KMS-11 (cell line): ENCODE measurements around the gene KLHL24.
"Not testable (repeated sequence)": the region's sequence is repeated elsewhere in the genome, so short reads cannot be mapped to it uniquely, and the experiment has no call there.

Experiments
- H2AFZ ChIP-seq: fragments of 200-600 bp; sonication (generic); 2 replicates; pipeline ENCODE4 v1.6.1; 2016; ENCODE audit warnings: antibody characterized with exemption, mixed run types, low read depth
- H3K27ac ChIP-seq: fragments of 200-600 bp; sonication (generic); 2 replicates; pipeline ENCODE4 v1.6.1; 2016; ENCODE audit warnings: mild to moderate bottlenecking, mixed run types
- H3K27me3 ChIP-seq: fragments of 200-600 bp; sonication (generic); 2 replicates; pipeline ENCODE4 v1.6.1; 2017; ENCODE audit warnings: mild to moderate bottlenecking, low read depth, mixed run types, moderate library complexity; ENCODE audit not compliant: insufficient read depth
- H3K36me3 ChIP-seq: fragments of 200-600 bp; sonication (generic); 2 replicates; pipeline ENCODE4 v1.6.1; 2017; ENCODE audit warnings: mild to moderate bottlenecking, mixed run types; ENCODE audit not compliant: insufficient read depth
- H3K4me1 ChIP-seq: fragments of 200-600 bp; sonication (generic); 2 replicates; pipeline ENCODE4 v1.6.1; 2016; ENCODE audit warnings: mild to moderate bottlenecking, low read depth, mixed run types; ENCODE audit not compliant: poor library complexity, severe bottlenecking
- H3K4me2 ChIP-seq: fragments of 200-600 bp; sonication (generic); 2 replicates; pipeline ENCODE4 v1.7.0; 2016; ENCODE audit warnings: mild to moderate bottlenecking, mixed run types
- H3K4me3 ChIP-seq: fragments of 200-600 bp; sonication (generic); IDR thresholded peaks from 2 replicates; pipeline ENCODE4 v1.6.1; 2017; ENCODE audit warnings: low read depth, low read length, mixed read lengths; ENCODE audit not compliant: insufficient read depth
- H3K79me2 ChIP-seq: fragments of 200-600 bp; sonication (generic); 2 replicates; pipeline ENCODE4 v1.6.1; 2016; ENCODE audit warnings: low read depth, mixed run types; ENCODE audit not compliant: insufficient read depth
- H3K9ac ChIP-seq: fragments of 200-600 bp; sonication (generic); 2 replicates; pipeline ENCODE4 v1.6.1; 2016; ENCODE audit warnings: mild to moderate bottlenecking, mixed run types
- H4K20me1 ChIP-seq: fragments of 200-600 bp; sonication (generic); 2 replicates; pipeline ENCODE4 v1.6.1; 2016; ENCODE audit warnings: mild to moderate bottlenecking, mixed run types; ENCODE audit not compliant: insufficient read depth
- CTCF ChIP-seq: fragments of 200-600 bp; sonication (generic); conservative IDR thresholded peaks from 2 replicates; pipeline ENCODE4 v1.6.1; 2017; ENCODE audit warnings: low read depth, mild to moderate bottlenecking, antibody characterized with exemption, low read length, moderate library complexity, mixed read lengths

Gene KLHL24

GRCh38 chr3:183687705-183688104, 52.3 kb downstream of the KLHL24 start:
- no peaks in the 10 kb centered on the region for H3K79me2 ChIP-seq
- no peak overlapping the region for H2AFZ ChIP-seq
- H3K4me2 ChIP-seq = no peak overlapping the region
- no peaks in the 10 kb centered on the region for H3K27me3 ChIP-seq
- no peak overlapping the region for H3K4me3 ChIP-seq
- no peak overlapping the region for H3K27ac ChIP-seq
- H3K36me3 ChIP-seq = no peaks in the 10 kb centered on the region
- H3K4me1 ChIP-seq = peaks cover 7% of the 10 kb centered on the region
- no peak for TF ChIP-seq CTCF
- H3K9ac ChIP-seq = no peak overlapping the region
- no peaks in the 10 kb centered on the region for H4K20me1 ChIP-seq

DNA sequence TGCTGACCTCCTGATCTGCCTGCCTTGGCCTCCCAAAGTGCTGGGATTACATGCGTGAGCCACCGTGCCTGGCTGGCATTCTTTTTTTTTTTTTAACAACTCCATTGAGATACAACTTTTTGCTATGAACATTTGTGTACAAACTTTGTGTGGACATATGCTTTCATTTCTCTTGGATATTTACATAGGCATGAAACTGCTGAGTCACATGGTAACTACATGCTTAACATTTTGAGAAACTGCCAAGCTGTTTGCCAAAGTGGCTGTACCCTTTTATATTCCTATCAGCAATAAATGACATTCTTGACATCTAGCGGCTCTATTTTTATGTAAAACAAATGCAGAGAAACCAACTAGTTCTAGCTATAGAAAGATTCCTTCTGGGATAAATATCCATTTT, 53.5 kb downstream of the KLHL24 start:
- no peaks in the 10 kb centered on the region for H3K36me3 ChIP-seq
- no peaks in the 10 kb centered on the region for H3K79me2 ChIP-seq
- H3K27me3 ChIP-seq = no peaks in the 10 kb centered on the region
- TF ChIP-seq CTCF = no peak
- H3K27ac ChIP-seq = no peak overlapping the region
- H3K4me1 ChIP-seq = peaks cover 7% of the 10 kb centered on the region
- H3K4me3 ChIP-seq = no peak overlapping the region
- H3K9ac ChIP-seq = no peak overlapping the region
- no peak overlapping the region for H3K4me2 ChIP-seq
- H2AFZ ChIP-seq = 0 out of 2 replicates have a peak overlapping the region, but pooled peaks have one; percentile 17
- no peaks in the 10 kb centered on the region for H4K20me1 ChIP-seq

DNA sequence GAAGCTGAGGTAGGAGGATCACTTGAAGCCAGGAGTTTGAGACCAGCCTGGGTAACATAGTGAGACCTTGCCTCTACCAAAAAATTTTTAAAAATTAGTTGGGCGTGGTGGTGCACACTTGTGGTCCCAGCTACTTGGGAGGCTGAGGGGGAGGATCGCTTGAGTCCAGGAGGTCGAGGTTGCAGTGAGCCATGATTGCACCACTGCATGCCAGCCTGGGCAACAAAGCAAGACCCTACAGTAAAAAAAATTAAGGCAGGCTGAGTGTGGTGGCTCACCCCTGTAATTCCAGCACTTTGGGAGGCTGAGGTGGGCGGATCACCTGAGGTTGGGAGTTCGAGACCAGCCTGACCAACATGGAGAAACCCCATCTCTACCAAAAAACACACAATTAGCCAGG, 54.2 kb downstream of the KLHL24 start:
- not testable (repeated sequence) for H3K4me2 ChIP-seq, H2AFZ ChIP-seq, H3K27ac ChIP-seq, H3K9ac ChIP-seq, H4K20me1 ChIP-seq, H3K36me3 ChIP-seq, H3K4me3 ChIP-seq, H3K79me2 ChIP-seq, H3K27me3 ChIP-seq, H3K4me1 ChIP-seq

GRCh38 chr3:183690402-183690995, 55.1 kb downstream of the KLHL24 start:
- Histone ChIP-seq H3K27ac (no peak overlapping the region), H3K36me3 (no peaks in the 10 kb centered on the region), H4K20me1 (no peaks in the 10 kb centered on the region), H3K27me3 (no peaks in the 10 kb centered on the region), H3K9ac (no peak overlapping the region), H3K4me3 (no peak overlapping the region), H3K4me2 (no peak overlapping the region), H2AFZ (no peak overlapping the region), H3K79me2 (no peaks in the 10 kb centered on the region), H3K4me1 (peaks cover 7% of the 10 kb centered on the region)
- TF ChIP-seq CTCF = no peak

DNA sequence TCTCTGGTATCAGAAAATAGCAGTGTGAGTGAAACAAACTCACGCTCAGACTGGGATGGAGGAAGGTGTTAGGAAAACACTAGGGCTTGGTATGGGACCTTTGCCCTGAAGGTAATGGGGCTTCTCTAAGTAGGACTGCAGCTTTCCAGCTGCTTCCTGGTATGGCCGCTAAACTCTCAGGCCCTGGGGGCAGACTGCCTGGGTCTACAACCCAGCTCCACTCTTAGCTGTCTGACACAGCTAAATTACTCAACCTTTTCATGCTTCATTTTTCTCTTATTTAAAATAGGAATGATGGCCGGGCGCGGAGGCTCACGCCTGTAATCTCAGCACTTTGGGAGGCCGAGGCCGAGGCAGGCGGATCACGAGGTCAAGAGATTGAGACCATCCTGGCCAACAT, 57.0 kb downstream of the KLHL24 start:
- no peak for TF ChIP-seq CTCF
- Histone ChIP-seq H3K4me3 (no peak overlapping the region), H3K4me1 (peaks cover 11% of the 10 kb centered on the region), H3K9ac (no peak overlapping the region), H3K79me2 (no peaks in the 10 kb centered on the region), H3K4me2 (no peak overlapping the region), H4K20me1 (no peaks in the 10 kb centered on the region), H3K36me3 (no peaks in the 10 kb centered on the region), H3K27me3 (no peaks in the 10 kb centered on the region), H3K27ac (no peak overlapping the region), H2AFZ (no peak overlapping the region)
